H1 (cell line): ENCODE measurements around the gene SDSL. TPM values are rescaled to one million over a fixed set of nuclear protein-coding genes. Genes with fewer than 3 reads are reported as not detected.

Experiments used
- CTCF ChIA-PET: fragments of 300-600 bp; sonication (Branson Sonifier 250); formaldehyde crosslinking; loops from one replicate; lab custom pipeline; 2021; ENCODE audit not compliant: partially characterized antibody; lab: Charles Lee
- POLR2A ChIA-PET: fragments of 300-600 bp; sonication (Branson Sonifier 250); formaldehyde crosslinking; loops from one replicate; lab custom pipeline; 2021; ENCODE audit warnings: inconsistent platforms; ENCODE audit not compliant: partially characterized antibody; lab: Charles Lee
- DNase-seq, 2 experiments: peaks; one replicate each; pipeline versions ENCODE4 v3.0.0 to v3.0.0-alpha.2; 2010 to 2022; ENCODE audit warnings: low spot score in 2 of 2, low read depth in 1 of 2, mixed read lengths in 1 of 2
- FAIRE-seq: peaks from 2 replicates; lab custom pipeline; 2011; peaks lifted over from hg19 to GRCh38; lab: Jason Lieb, UNC
- H2AFZ ChIP-seq: 2 replicates; pipeline ENCODE4 v1.8.1; 2012; ENCODE audit warnings: low read length, inconsistent platforms
- H2AK5ac ChIP-seq: 2 replicates; pipeline ENCODE4 v1.6.1; 2013; ENCODE audit warnings: low read depth, low read length
- H2BK120ac ChIP-seq: replicated peaks from 2 replicates; pipeline ENCODE3; 2013; ENCODE audit warnings: low read depth, low read length, inconsistent platforms
- H2BK12ac ChIP-seq: 2 replicates; pipeline ENCODE4 v1.6.1; 2013; ENCODE audit warnings: low read depth, low read length
- H2BK15ac ChIP-seq: 2 replicates; pipeline ENCODE4 v1.6.1; 2013; ENCODE audit warnings: low read length
- H2BK20ac ChIP-seq: 2 replicates; pipeline ENCODE4 v1.6.1; 2013; ENCODE audit warnings: low read length
- H2BK5ac ChIP-seq: 2 replicates; pipeline ENCODE4 v1.6.1; 2013; ENCODE audit warnings: low read depth, low read length
- H3K14ac ChIP-seq: 2 replicates; pipeline ENCODE4 v1.6.1; 2013; ENCODE audit warnings: inconsistent platforms; ENCODE audit not compliant: insufficient read length
- H3K18ac ChIP-seq: 2 replicates; pipeline ENCODE4 v1.6.1; 2013; ENCODE audit warnings: low read length; ENCODE audit errors: extremely low read depth
- H3K23ac ChIP-seq: 2 replicates; pipeline ENCODE4 v1.6.1; 2013; ENCODE audit warnings: inconsistent platforms; ENCODE audit not compliant: insufficient read length
- H3K23me2 ChIP-seq: 2 replicates; pipeline ENCODE4 v1.6.1; 2013; ENCODE audit warnings: low read depth, low read length
- H3K27ac ChIP-seq: 2 replicates; pipeline ENCODE4 v1.6.1; 2011; ENCODE audit warnings: low read depth, low read length, inconsistent platforms
- H3K27me3 ChIP-seq, 4 experiments: replicated peaks in 1 of 4; 1 replicate in 1 of 4; 2 replicates in 3 of 4; pipeline versions ENCODE4 v1.6.1 to v1.8.1; 2011 to 2013; ENCODE audit warnings: low read length in 3 of 4, mild to moderate bottlenecking in 3 of 4, inconsistent platforms in 2 of 4, mixed read lengths in 2 of 4, moderate library complexity in 1 of 4; ENCODE audit not compliant: control insufficient read depth in 3 of 4, insufficient read depth in 3 of 4; ENCODE audit errors: extremely low read depth in 1 of 4
- H3K36me3 ChIP-seq, 4 experiments: 2 replicates each; pipeline versions ENCODE4 v1.6.1 to v1.8.1; 2011 to 2013; ENCODE audit warnings: mild to moderate bottlenecking in 4 of 4, low read length in 3 of 4, moderate library complexity in 2 of 4, control low read depth in 1 of 4, inconsistent platforms in 1 of 4; ENCODE audit not compliant: insufficient read depth in 4 of 4, control insufficient read depth in 2 of 4
- H3K4ac ChIP-seq: replicated peaks from 2 replicates; pipeline ENCODE3; 2013; ENCODE audit warnings: low read length, low read depth, mixed read lengths, inconsistent platforms; ENCODE audit not compliant: insufficient read length
- H3K4me1 ChIP-seq, 4 experiments: replicated peaks in 1 of 4; 1 replicate in 1 of 4; 2 replicates in 3 of 4; pipeline versions ENCODE4 v1.6.1 to v1.8.1; 2011 to 2013; ENCODE audit warnings: low read length in 3 of 4, inconsistent platforms in 2 of 4, mixed read lengths in 1 of 4; ENCODE audit not compliant: insufficient read depth in 4 of 4, control insufficient read depth in 3 of 4
- H3K4me2 ChIP-seq, 2 experiments: 2 replicates each; pipeline versions ENCODE4 v1.6.1 to v1.8.1; 2011 to 2013; ENCODE audit warnings: low read depth in 2 of 2, low read length in 2 of 2, control low read depth in 1 of 2, inconsistent platforms in 1 of 2, mild to moderate bottlenecking in 1 of 2; ENCODE audit not compliant: insufficient read depth in 1 of 2
- H3K4me3 ChIP-seq, 4 experiments: fragments of 200-600, 300-600 bp in 1 of 4; sonication (generic), shearing (Covaris generic), sonication (Bioruptor Twin) in 1 of 4; 2 replicates each; pipeline versions ENCODE4 v1.5.1 to v1.8.1; 2011 to 2016; ENCODE audit warnings: low read length in 4 of 4, low read depth in 3 of 4, control low read depth in 2 of 4, inconsistent platforms in 2 of 4, mild to moderate bottlenecking in 2 of 4, mixed read lengths in 1 of 4, moderate library complexity in 1 of 4; ENCODE audit not compliant: insufficient read depth in 2 of 4; ENCODE audit errors: extremely low read depth in 1 of 4
- H3K56ac ChIP-seq: replicated peaks from 2 replicates; pipeline ENCODE3; 2013; ENCODE audit warnings: low read depth, mild to moderate bottlenecking, mixed read lengths, low read length, inconsistent platforms; ENCODE audit not compliant: insufficient read length
- H3K79me1 ChIP-seq: 2 replicates; pipeline ENCODE4 v1.6.1; 2013; ENCODE audit warnings: low read depth, low read length, control low read depth
- H3K79me2 ChIP-seq, 2 experiments: 2 replicates each; pipeline versions ENCODE4 v1.6.1 to v1.8.1; 2012 to 2013; ENCODE audit warnings: low read length in 2 of 2, mild to moderate bottlenecking in 2 of 2, inconsistent platforms in 1 of 2; ENCODE audit not compliant: insufficient read depth in 2 of 2, control insufficient read depth in 1 of 2
- H3K9ac ChIP-seq, 4 experiments: replicated peaks in 1 of 4; 1 replicate in 1 of 4; 2 replicates in 3 of 4; pipeline versions ENCODE4 v1.6.1 to v1.8.1; 2011 to 2013; ENCODE audit warnings: low read depth in 3 of 4, low read length in 3 of 4, control low read depth in 2 of 4, mild to moderate bottlenecking in 2 of 4, moderate library complexity in 2 of 4, inconsistent platforms in 1 of 4; ENCODE audit errors: extremely low read depth in 1 of 4
- H3K9me3 ChIP-seq, 2 experiments: 2 replicates each; pipeline versions ENCODE4 v1.6.1 to v1.8.1; 2012 to 2013; ENCODE audit warnings: mild to moderate bottlenecking in 2 of 2, moderate library complexity in 2 of 2, control low read depth in 1 of 2, inconsistent platforms in 1 of 2, low read depth in 1 of 2, low read length in 1 of 2, mixed read lengths in 1 of 2; ENCODE audit not compliant: insufficient read depth in 2 of 2
- H4K20me1 ChIP-seq, 2 experiments: replicated peaks in 1 of 2; 2 replicates each; pipeline versions ENCODE3 to v1.8.1; 2011 to 2013; ENCODE audit warnings: inconsistent platforms in 2 of 2, low read length in 2 of 2, mild to moderate bottlenecking in 1 of 2; ENCODE audit not compliant: insufficient read depth in 2 of 2, control insufficient read depth in 1 of 2
- H4K5ac ChIP-seq: 2 replicates; pipeline ENCODE4 v1.6.1; 2013; ENCODE audit warnings: low read length, low read depth, mixed read lengths, inconsistent platforms; ENCODE audit not compliant: insufficient read length
- H4K8ac ChIP-seq: 2 replicates; pipeline ENCODE4 v1.8.0; 2013; ENCODE audit warnings: mild to moderate bottlenecking, moderate library complexity, low read length, inconsistent platforms; ENCODE audit not compliant: insufficient read depth; ENCODE audit errors: extremely low read depth
- H4K91ac ChIP-seq: replicated peaks from 2 replicates; pipeline ENCODE3; 2013; ENCODE audit warnings: low read length, mixed read lengths, inconsistent platforms; ENCODE audit not compliant: insufficient read length
- ATF2 ChIP-seq: IDR thresholded peaks from 2 replicates; pipeline ENCODE4 v1.6.1; 2012; ENCODE audit warnings: low read length, inconsistent platforms
- ATF3 ChIP-seq: IDR thresholded peaks from 2 replicates; pipeline ENCODE4 v1.6.1; 2011; ENCODE audit warnings: low read depth, mild to moderate bottlenecking, low read length; ENCODE audit not compliant: insufficient read depth
- CTCF ChIP-seq, 3 experiments: IDR thresholded peaks; 1 replicate in 2 of 3; 2 replicates in 1 of 3; pipeline versions ENCODE4 v1.5.1 to v1.6.1; 2011; ENCODE audit warnings: low read length in 3 of 3, mild to moderate bottlenecking in 3 of 3, inconsistent platforms in 2 of 3, low read depth in 1 of 3, moderate library complexity in 1 of 3; ENCODE audit not compliant: insufficient read depth in 1 of 3; ENCODE audit errors: control extremely low read depth in 1 of 3
- TCF12 ChIP-seq: IDR thresholded peaks from 2 replicates; pipeline ENCODE4 v1.6.1; 2011; ENCODE audit warnings: low read depth, mild to moderate bottlenecking, low read length
- WGBS, 2 experiments: shearing (Covaris generic) in 1 of 2; methylation state at CpG; one replicate each; pipeline versions ENCODE4 v1.1.6 to v1.1.7; 2013 to 2015; ENCODE audit warnings: low lambda C conversion rate in 2 of 2, mixed read lengths in 2 of 2, inconsistent platforms in 1 of 2, low coverage in 1 of 2, missing lambda C conversion rate in 1 of 2; ENCODE audit not compliant: insufficient replicate concordance in 2 of 2, insufficient coverage in 1 of 2, insufficient read length in 1 of 2; ENCODE audit errors: extremely low coverage in 1 of 2, missing lambda C conversion rate in 1 of 2; 5-methylcytosine and 5-hydroxymethylcytosine counted together
- polyA plus RNA-seq, 7 experiments: library from polyadenylated mRNA; depleted of rRNA in 3 of 7; stranded (reverse) in 5 of 7; unstranded in 2 of 7; fragments of >200 nt in 5 of 7; fragments of 200-250 nt in 2 of 7; gene quantifications; 1 replicate in 5 of 7; 2 replicates in 1 of 7; 4 replicates in 1 of 7; pipeline versions ENCODE4 v1.2.1 to v1.2.3, GENCODE V29; 2011 to 2013; ENCODE audit warnings: missing spikeins in 2 of 7, mixed read lengths in 2 of 7
- total RNA-seq: library from RNA; stranded (reverse); fragmentation: NEBNext Ultra II Directional; extraction: Animal tissue kit (Norgen Biotek cat#: 25700); gene quantifications from 2 replicates; pipeline ENCODE4 v1.2.1, GENCODE V29; 2021

SDSL gene
- total and polyA plus RNA-seq, 2 of the 8 experiments (the other 6 are each of a cell fraction or from before 2014, with no cell fraction given) = 0.69 to 1.3 TPM

- Histone ChIP-seq H2AK5ac (no peak overlapping the region), H3K23ac (no peak overlapping the region), H4K5ac (no peak overlapping the region), H3K4me2 (no peak overlapping the region), H3K79me1 (peaks cover 4% of the 10 kb centered on the region; the same call in 1 of the 2 replicates), H3K4me3 (no peak overlapping the region), H4K8ac (no peak overlapping the region), H2BK20ac (no peak overlapping the region), H3K9me3 (no peaks in the 10 kb centered on the region), H3K14ac (no peak overlapping the region), H2BK120ac (no peak overlapping the region), H4K91ac (no peak overlapping the region), H2AFZ (no peak overlapping the region), H3K79me2 (no peaks in the 10 kb centered on the region), H2BK5ac (no peak overlapping the region), H4K20me1 (peaks cover 0 to 6% of the 10 kb centered on the region in 2 experiments), H3K4me1 (no peaks in the 10 kb centered on the region), H3K27ac (no peak overlapping the region), H2BK12ac (no peak overlapping the region), H3K36me3 (peaks cover 0 to 7% (median 0%) of the 10 kb centered on the region in 4 experiments; a peak in 5 of 8 replicates), H3K23me2 (peaks cover 5% of the 10 kb centered on the region; the same call in 1 of the 2 replicates), H2BK15ac (no peak overlapping the region), H3K56ac (no peak overlapping the region), H3K18ac (no peak overlapping the region), H3K4ac (no peak overlapping the region), H3K9ac (no peak overlapping the region), H3K27me3 (no peaks in the 10 kb centered on the region)
- DNase-seq = no peak
- ChIA-PET POLR2A (no interaction called here), CTCF (interaction anchor here (1.0 to 1.5 kb wide), 3 partner anchors 13 to 27 kb away, joined by 3 to 5 read pairs (median 3); no protein-coding TSS in a partner anchor)
- WGBS, 2 experiments = 90% methylated on average over 4 of the region's 4 CpGs; no CpG with 5 or more reads in 1 of the 2 experiments
- FAIRE-seq = no peak
- TF ChIP-seq CTCF (IDR thresholded peaks at IDR 0.05; ENCODE audit: control extremely low read depth in 1 of 3, insufficient read depth in 1 of 3, low read depth in 1 of 3, low read length in 3 of 3) (no peak), ATF3 (no peak), TCF12 (no peak), ATF2 (no peak)
These were observed 47.3 kb upstream of the SDSL start for GRCh38 chr12:113374823-113375428.
